Uterus (tissue), 4 donors: ENCODE data around the gene RASA2. TPM values are rescaled to one million over a fixed set of nuclear protein-coding genes. Genes with fewer than 3 reads are reported as not detected.

Source experiments
- DNase-seq, 2 donors: peaks; one replicate each; pipeline ENCODE4 v3.0.0-alpha.2; 2019 to 2020
- H3K27ac ChIP-seq, 2 donors: fragments of 200-600 bp; sonication (generic); 1 replicate in 1 of 2; 2 replicates in 1 of 2; pipeline ENCODE4 v1.5.1; 2016 to 2018
- H3K27me3 ChIP-seq, 2 donors: fragments of 200-600 bp; sonication (generic); one replicate each; pipeline ENCODE4 v1.5.1; 2018 to 2019; ENCODE audit warnings: control low read depth in 1 of 2
- H3K36me3 ChIP-seq, 2 donors: fragments of 200-600 bp; sonication (generic); one replicate each; pipeline ENCODE4 v1.5.1; 2019; ENCODE audit warnings: control low read depth in 1 of 2
- H3K4me1 ChIP-seq, 2 donors: fragments of 200-600 bp; sonication (generic); one replicate each; pipeline ENCODE4 v1.5.1; 2018 to 2019; ENCODE audit warnings: control low read depth in 1 of 2
- H3K4me3 ChIP-seq, 2 donors: fragments of 200-600 bp; sonication (generic); 1 replicate in 1 of 2; 2 replicates in 1 of 2; pipeline ENCODE4 v1.5.1; 2018 to 2019; ENCODE audit warnings: mild to moderate bottlenecking in 1 of 2
- H3K9me3 ChIP-seq, 2 donors: fragments of 200-600 bp; sonication (generic); one replicate each; pipeline ENCODE4 v1.5.1; 2019; ENCODE audit warnings: control low read depth in 1 of 2
- POLR2A ChIP-seq, 2 donors: fragments of 450-650 bp; IDR thresholded peaks; one replicate each; pipeline ENCODE4 v1.6.1; 2016; ENCODE audit warnings: antibody characterized with exemption in 2 of 2, mild to moderate bottlenecking in 1 of 2, moderate library complexity in 1 of 2
- intact Hi-C: fragments of 100-400 bp; cut with DNase I; formaldehyde crosslinking; loops from one replicate; pipeline ENCODE4 v1.15.1; 2023; ENCODE audit warnings: low total_unique reads
- total RNA-seq, 4 donors: library from RNA; depleted of rRNA in 3 of 4; stranded (reverse); fragments of >200 nt in 3 of 4; gene quantifications; one replicate each; pipeline versions ENCODE4 v1.1.0 to v1.2.4, GENCODE V29; 2014 to 2023
- TF ChIP-seq, protein P1 (sequence below), 4 experiments: fragments of 200-600 bp in 2 of 4; fragments of 450-650 bp in 2 of 4; sonication (generic) in 2 of 4; IDR thresholded peaks; one replicate each; pipeline ENCODE4 v1.5.1; 2016 to 2019; ENCODE audit warnings: antibody characterized with exemption in 4 of 4, mild to moderate bottlenecking in 2 of 4, moderate library complexity in 1 of 4
- donor health status: DM: yes; HTN: yes; CAD: no.

The RASA2 gene
- total RNA-seq, 4 donors from 2014 or later: 11.3 to 49.4 (median 38.7) TPM

DNA sequence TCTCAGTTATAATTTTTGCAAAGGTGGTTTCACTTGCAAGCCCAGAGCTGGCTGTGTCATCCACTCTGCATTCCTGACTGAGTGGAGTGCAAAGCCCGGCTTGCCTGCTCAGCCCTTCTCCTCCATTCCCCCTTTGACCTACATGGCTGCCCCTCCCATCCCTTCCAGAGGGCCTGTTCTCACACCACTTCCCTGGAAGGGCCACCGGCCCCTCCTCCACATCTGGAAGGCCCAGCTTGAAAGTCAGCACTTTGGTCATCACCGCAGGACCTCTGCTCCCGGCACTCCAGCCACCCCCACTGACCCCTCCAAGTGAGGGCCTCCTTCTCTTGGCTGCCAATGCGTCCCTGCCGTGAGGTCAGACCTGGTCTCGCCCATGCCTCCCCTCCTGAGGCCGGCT lies 177.2 kb downstream of the RASA2 start:
- Histone ChIP-seq H3K36me3 (no peaks in the 10 kb centered on the region), H3K27me3 (no peaks in the 10 kb centered on the region), H3K27ac (no peak overlapping the region), H3K4me3 (no peak overlapping the region), H3K9me3 (no peaks in the 10 kb centered on the region), H3K4me1 (no peaks in the 10 kb centered on the region)
- TF ChIP-seq POLR2A (IDR thresholded peaks at IDR 0.05): no peak
- TF ChIP-seq, protein P1, sequence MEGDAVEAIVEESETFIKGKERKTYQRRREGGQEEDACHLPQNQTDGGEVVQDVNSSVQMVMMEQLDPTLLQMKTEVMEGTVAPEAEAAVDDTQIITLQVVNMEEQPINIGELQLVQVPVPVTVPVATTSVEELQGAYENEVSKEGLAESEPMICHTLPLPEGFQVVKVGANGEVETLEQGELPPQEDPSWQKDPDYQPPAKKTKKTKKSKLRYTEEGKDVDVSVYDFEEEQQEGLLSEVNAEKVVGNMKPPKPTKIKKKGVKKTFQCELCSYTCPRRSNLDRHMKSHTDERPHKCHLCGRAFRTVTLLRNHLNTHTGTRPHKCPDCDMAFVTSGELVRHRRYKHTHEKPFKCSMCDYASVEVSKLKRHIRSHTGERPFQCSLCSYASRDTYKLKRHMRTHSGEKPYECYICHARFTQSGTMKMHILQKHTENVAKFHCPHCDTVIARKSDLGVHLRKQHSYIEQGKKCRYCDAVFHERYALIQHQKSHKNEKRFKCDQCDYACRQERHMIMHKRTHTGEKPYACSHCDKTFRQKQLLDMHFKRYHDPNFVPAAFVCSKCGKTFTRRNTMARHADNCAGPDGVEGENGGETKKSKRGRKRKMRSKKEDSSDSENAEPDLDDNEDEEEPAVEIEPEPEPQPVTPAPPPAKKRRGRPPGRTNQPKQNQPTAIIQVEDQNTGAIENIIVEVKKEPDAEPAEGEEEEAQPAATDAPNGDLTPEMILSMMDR (IDR thresholded peaks at IDR 0.05): no peak
- intact Hi-C loops: no loop called here
- DNase-seq: no peak

Other genes starting within 250 kb of the RASA2 start
- gene ZBTB38, start 118.5 kb upstream of the RASA2 start, total RNA-seq: 100 to 1,000 TPM; 125 to 183 (median 149) TPM